Endothelial cell (in vitro differentiated cells): ENCODE measurements around the gene RPS28. TPM values are rescaled to one million over a fixed set of nuclear protein-coding genes. Genes with fewer than 3 reads are reported as not detected.

Experiments used
- DNase-seq: peaks from one replicate; pipeline ENCODE4 v3.0.0; 2021; ENCODE audit warnings: low spot score
- H3K27ac Mint-ChIP-seq: one replicate; pipeline ENCODE4 v1.8.0; 2021; ENCODE audit warnings: mixed read lengths, inconsistent platforms; ENCODE audit not compliant: unreplicated experiment
- H3K27me3 Mint-ChIP-seq: one replicate; pipeline ENCODE4 v1.8.0; 2021; ENCODE audit warnings: mild to moderate bottlenecking, moderate library complexity, mixed read lengths, inconsistent platforms; ENCODE audit not compliant: unreplicated experiment
- H3K36me3 Mint-ChIP-seq: one replicate; pipeline ENCODE4 v1.8.0; 2021; ENCODE audit warnings: mild to moderate bottlenecking, low read depth, mixed read lengths, inconsistent platforms; ENCODE audit not compliant: unreplicated experiment
- H3K4me1 Mint-ChIP-seq: one replicate; pipeline ENCODE4 v1.8.0; 2021; ENCODE audit warnings: mild to moderate bottlenecking, mixed read lengths, inconsistent platforms; ENCODE audit not compliant: unreplicated experiment
- H3K4me3 Mint-ChIP-seq: one replicate; pipeline ENCODE4 v1.8.0; 2021; ENCODE audit warnings: mild to moderate bottlenecking, mixed read lengths, inconsistent platforms; ENCODE audit not compliant: unreplicated experiment
- H3K9me3 Mint-ChIP-seq: one replicate; pipeline ENCODE4 v1.8.0; 2021; ENCODE audit warnings: mixed read lengths, inconsistent platforms; ENCODE audit not compliant: unreplicated experiment
- CTCF ChIP-seq: fragments of 200-600 bp; sonication (generic); IDR thresholded peaks from one replicate; pipeline ENCODE4 v1.5.0; 2021; ENCODE audit warnings: antibody characterized with exemption; ENCODE audit not compliant: unreplicated experiment
- total RNA-seq: library from RNA; stranded (reverse); fragmentation: NEBNext Ultra II Directional; extraction: Animal tissue kit (Norgen Biotek cat#: 25700); gene quantifications from one replicate; pipeline ENCODE4 v1.2.1, GENCODE V29; 2021; ENCODE audit not compliant: unreplicated experiment

Gene RPS28
- total RNA-seq, 1 donor from 2014 or later: 1,732 TPM

DNA sequence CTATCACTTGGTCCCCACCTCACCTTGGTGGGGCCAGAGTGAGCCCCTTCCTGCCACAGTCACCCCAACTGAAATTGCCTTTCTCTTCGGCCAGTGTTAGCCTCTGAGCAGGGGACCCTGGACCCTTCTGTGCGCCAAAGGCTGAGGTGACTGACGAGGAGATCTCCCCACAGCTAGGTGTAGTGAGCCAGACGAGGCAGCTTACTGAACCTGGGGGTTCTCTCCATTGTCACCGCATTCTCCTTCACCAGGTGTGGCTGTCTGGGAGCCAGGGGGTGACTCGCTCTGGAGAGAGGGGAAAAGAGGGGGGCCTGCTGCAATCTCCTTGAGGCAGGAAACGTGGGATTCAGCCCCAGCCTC, 1.3 kb downstream of the RPS28 start:
- no peak for DNase-seq
- H3K27ac Mint-ChIP-seq: peak overlapping the region; percentile 36
- H3K36me3 Mint-ChIP-seq: peaks cover 17% of the 10 kb centered on the region
- peak overlapping the region; percentile 100 for H3K4me3 Mint-ChIP-seq
- no peaks in the 10 kb centered on the region for H3K9me3 Mint-ChIP-seq
- H3K4me1 Mint-ChIP-seq: peaks cover 31% of the 10 kb centered on the region
- no peak for TF ChIP-seq CTCF
- peaks cover 19% of the 10 kb centered on the region for H3K27me3 Mint-ChIP-seq

GRCh38 chr19:8323781-8324185, 2.5 kb downstream of the RPS28 start:
- H3K27me3 Mint-ChIP-seq: peaks cover 24% of the 10 kb centered on the region
- peaks cover 29% of the 10 kb centered on the region for H3K36me3 Mint-ChIP-seq
- no peak overlapping the region for H3K4me3 Mint-ChIP-seq
- no peak for TF ChIP-seq CTCF
- no peak overlapping the region for H3K27ac Mint-ChIP-seq
- DNase-seq: no peak
- peaks cover 37% of the 10 kb centered on the region for H3K4me1 Mint-ChIP-seq
- H3K9me3 Mint-ChIP-seq: no peaks in the 10 kb centered on the region

DNA sequence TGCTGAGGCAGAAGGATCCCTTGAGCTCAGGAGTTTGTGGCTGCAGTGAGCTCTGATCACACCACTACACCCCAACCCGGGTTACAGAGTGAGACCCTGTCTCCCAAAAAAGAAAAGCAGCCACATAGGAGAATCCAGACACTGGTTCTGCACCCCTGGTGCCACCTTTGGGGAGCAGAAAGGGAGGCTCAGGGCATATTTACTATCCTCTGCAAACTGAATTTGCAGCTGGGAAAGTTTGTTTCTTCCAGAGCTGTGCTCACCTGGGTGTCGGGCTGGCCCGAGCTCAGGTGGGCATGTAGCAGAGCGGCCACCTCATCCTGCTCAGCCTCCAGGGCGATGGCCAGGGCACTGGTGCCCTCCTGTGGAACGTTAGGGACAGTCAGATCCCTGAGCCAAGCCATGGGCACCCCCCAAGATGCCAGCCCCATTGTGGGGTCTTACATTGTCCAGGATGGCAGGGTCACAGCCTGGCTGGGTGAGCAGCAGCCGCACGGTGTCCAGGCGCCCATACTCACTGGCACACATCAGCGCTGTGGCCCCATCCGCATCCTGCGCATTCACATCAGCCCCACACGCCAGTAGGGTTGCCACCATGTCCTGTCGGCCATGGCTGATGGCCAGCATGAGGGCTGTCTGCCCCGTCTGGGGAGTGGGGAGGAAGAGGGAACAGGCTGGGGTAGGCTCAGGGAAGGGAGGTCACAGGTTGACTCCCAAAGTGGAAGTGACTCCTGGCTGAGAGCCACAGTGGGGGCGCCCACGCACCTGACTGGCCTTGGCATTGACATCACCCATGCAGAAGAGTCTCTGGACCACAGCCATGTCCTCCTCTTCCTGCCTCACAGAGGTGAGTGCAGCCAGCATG, 3.1 kb downstream of the RPS28 start:
- Mint-ChIP-seq H3K27ac (no peak overlapping the region), H3K4me3 (no peak overlapping the region)
- no peak for DNase-seq

DNA sequence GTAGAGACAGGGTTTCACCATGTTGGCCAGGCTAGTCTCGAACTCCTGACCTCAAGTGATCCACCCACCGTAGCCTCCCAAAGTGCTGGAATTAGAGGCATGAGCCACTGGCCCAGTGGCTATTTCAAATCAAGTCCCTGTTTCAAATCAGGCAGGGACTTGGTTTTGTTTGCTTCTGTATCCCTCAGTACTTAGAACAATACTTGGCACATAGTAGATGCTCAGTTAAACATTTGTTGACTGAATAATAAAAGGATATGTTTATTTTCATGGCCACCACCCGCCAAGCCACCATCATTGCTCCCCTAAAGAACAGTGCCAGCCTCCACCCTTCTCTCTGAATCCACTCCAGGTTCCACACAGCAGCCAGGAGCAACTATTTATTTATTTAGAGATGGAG, 4.2 kb downstream of the RPS28 start:
- Mint-ChIP-seq H3K9me3 (no peaks in the 10 kb centered on the region), H3K4me3 (no peak overlapping the region), H3K4me1 (peaks cover 30% of the 10 kb centered on the region), H3K27me3 (peaks cover 18% of the 10 kb centered on the region), H3K36me3 (peaks cover 34% of the 10 kb centered on the region), H3K27ac (no peak overlapping the region)
- no peak for TF ChIP-seq CTCF
- no peak for DNase-seq

More for the DNA sequence above, 3.1 kb downstream of the RPS28 start:
- Mint-ChIP-seq H3K4me1 (peaks cover 34% of the 10 kb centered on the region), H3K27me3 (peaks cover 24% of the 10 kb centered on the region), H3K36me3 (peaks cover 29% of the 10 kb centered on the region), H3K9me3 (no peaks in the 10 kb centered on the region)
- TF ChIP-seq CTCF: no peak

GRCh38 chr19:8329996-8330395, 8.7 kb downstream of the RPS28 start:
- TF ChIP-seq CTCF: no peak
- Mint-ChIP-seq H3K4me3 (peak overlapping the region; percentile 62), H3K9me3 (no peaks in the 10 kb centered on the region), H3K27me3 (peaks cover 27% of the 10 kb centered on the region), H3K4me1 (peaks cover 14% of the 10 kb centered on the region), H3K36me3 (peaks cover 32% of the 10 kb centered on the region), H3K27ac (peak overlapping the region; percentile 5)
- DNase-seq: no peak
